Measurements from ENCODE around the gene PHF23.

Gene PHF23

DNA sequence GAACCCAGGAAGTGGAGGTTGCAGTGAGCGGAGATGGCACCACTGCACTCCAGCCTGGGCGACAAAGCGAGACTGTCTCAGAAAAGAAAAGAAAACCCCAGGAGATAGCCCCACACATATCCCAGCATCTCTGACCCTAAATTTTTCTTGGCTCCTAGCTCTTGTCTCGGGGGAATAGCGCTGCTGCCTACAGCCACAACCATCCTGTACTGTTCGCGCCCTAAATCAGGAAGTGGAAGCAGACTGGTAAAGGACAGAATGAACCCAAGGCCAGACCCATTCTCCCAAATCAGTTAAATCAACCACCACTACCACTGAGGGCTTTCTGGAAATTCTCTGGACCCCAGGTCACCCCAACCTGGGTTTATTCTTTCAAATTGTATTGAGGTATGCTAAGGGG, 10.6 kb upstream of the PHF23 start:
- no peak overlapping the region for H3K23ac ChIP-seq (ENCODE audit: low read depth, low read length, poor library complexity)
- no peak for DNase-seq (ENCODE audit: low spot score)
- no peak overlapping the region for H3K27ac ChIP-seq (replicated peaks; ENCODE audit: low read length)

DNA sequence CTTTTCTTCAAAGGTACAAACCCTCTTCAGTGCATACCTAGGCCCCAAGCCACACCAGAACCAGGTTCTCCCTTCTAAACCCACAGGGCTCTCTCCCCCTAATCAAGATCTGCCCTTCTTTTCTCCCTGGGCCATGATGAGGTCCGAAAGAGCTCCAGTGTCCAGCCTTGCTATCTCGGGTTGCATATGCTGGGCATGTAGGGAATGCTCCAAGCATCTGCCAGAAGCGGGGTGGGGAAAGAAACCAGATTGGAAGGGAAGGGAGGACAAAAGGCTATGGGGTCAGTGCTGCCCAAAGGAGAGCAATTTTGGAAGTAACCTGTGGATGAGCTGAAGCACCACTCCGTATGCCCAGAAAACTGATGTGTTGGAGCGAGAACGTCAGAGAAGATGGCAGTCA, 10.0 kb upstream of the PHF23 start:
- no CpG with 5 or more reads among the region's 6 CpGs for WGBS, 2 donors (ENCODE audit: extremely low coverage in 2 of 2, insufficient read length in 2 of 2, insufficient replicate concordance in 1 of 2)
- peaks cover 15% of the 10 kb centered on the region for H3K79me1 ChIP-seq (ENCODE audit: low read depth, low read length)
- no peaks in the 10 kb centered on the region for H3K9me3 ChIP-seq (replicated peaks in 1 of 2; ENCODE audit: control insufficient read depth in 2 of 2, insufficient read depth in 1 of 2, low read depth in 1 of 2, low read length in 2 of 2)
- H3K14ac ChIP-seq (ENCODE audit: low read length): no peak overlapping the region
- H4K8ac ChIP-seq (ENCODE audit: low read depth, low read length): no peak overlapping the region
- H2BK12ac ChIP-seq (ENCODE audit: low read length): no peak overlapping the region
- H3K23ac ChIP-seq (ENCODE audit: low read depth, low read length, poor library complexity): no peak overlapping the region
- no peak overlapping the region for H2AK5ac ChIP-seq (ENCODE audit: low read depth, low read length)
- no peaks in the 10 kb centered on the region for H3K27me3 ChIP-seq (ENCODE audit: control insufficient read depth in 3 of 3, insufficient read depth in 3 of 3, low read depth in 1 of 3, low read length in 3 of 3)
- peaks cover 11 to 13% of the 10 kb centered on the region in 2 donors for H3K4me1 ChIP-seq (ENCODE audit: control insufficient read depth in 2 of 2, insufficient read depth in 1 of 2, low read depth in 1 of 2, low read length in 2 of 2)
- DNase-seq (ENCODE audit: low spot score): no peak
- H4K91ac ChIP-seq (ENCODE audit: low read depth, low read length, poor library complexity): no peak overlapping the region
- no peak overlapping the region for H3K4ac ChIP-seq (ENCODE audit: low read length)
- no peak overlapping the region for H2BK15ac ChIP-seq (ENCODE audit: low read length)
- H3K27ac ChIP-seq (replicated peaks; ENCODE audit: low read length): no peak overlapping the region
- no peak overlapping the region for H2BK5ac ChIP-seq (ENCODE audit: low read length)
- H3K4me2 ChIP-seq (ENCODE audit: insufficient read depth, low read length, poor library complexity, severe bottlenecking): no peak overlapping the region
- H3K18ac ChIP-seq (ENCODE audit: low read length): no peak overlapping the region
- no peak overlapping the region for H2AFZ ChIP-seq (ENCODE audit: low read length)
- H2BK120ac ChIP-seq (ENCODE audit: low read depth, low read length): no peak overlapping the region
- H3K4me3 ChIP-seq (ENCODE audit: low read length in 2 of 2): peak overlapping the region; percentile 0 to 1
- peaks cover 19 to 48% of the 10 kb centered on the region in 2 donors for H3K36me3 ChIP-seq (replicated peaks in 1 of 2; ENCODE audit: control insufficient read depth in 2 of 2, insufficient read depth in 2 of 2, low read length in 2 of 2)
- H3K9ac ChIP-seq (ENCODE audit: low read depth, low read length, poor library complexity): no peak overlapping the region

More for the DNA sequence above, 10.6 kb upstream of the PHF23 start:
- no peak overlapping the region for H4K8ac ChIP-seq (ENCODE audit: low read depth, low read length)
- H3K9ac ChIP-seq (ENCODE audit: low read depth, low read length, poor library complexity): no peak overlapping the region
- peak overlapping the region; percentile 92 for H3K4me2 ChIP-seq (ENCODE audit: insufficient read depth, low read length, poor library complexity, severe bottlenecking)
- no peaks in the 10 kb centered on the region for H3K27me3 ChIP-seq (ENCODE audit: control insufficient read depth in 3 of 3, insufficient read depth in 3 of 3, low read depth in 1 of 3, low read length in 3 of 3)
- no peak overlapping the region for H2BK5ac ChIP-seq (ENCODE audit: low read length)
- no peak overlapping the region for H2AK5ac ChIP-seq (ENCODE audit: low read depth, low read length)
- H3K4ac ChIP-seq (ENCODE audit: low read length): no peak overlapping the region
- H2BK12ac ChIP-seq (ENCODE audit: low read length): no peak overlapping the region
- peak overlapping the region in 1 of 2 donors; percentile 64 for H3K4me3 ChIP-seq (ENCODE audit: low read length in 2 of 2)
- peaks cover 15% of the 10 kb centered on the region for H3K79me1 ChIP-seq (ENCODE audit: low read depth, low read length)
- WGBS, 2 donors (ENCODE audit: extremely low coverage in 2 of 2, insufficient read length in 2 of 2, insufficient replicate concordance in 1 of 2): no CpG with 5 or more reads among the region's 7 CpGs
- no peak overlapping the region for H2BK120ac ChIP-seq (ENCODE audit: low read depth, low read length)
- H3K4me1 ChIP-seq (ENCODE audit: control insufficient read depth in 2 of 2, insufficient read depth in 1 of 2, low read depth in 1 of 2, low read length in 2 of 2): peaks cover 11 to 13% of the 10 kb centered on the region in 2 donors
- no peak overlapping the region for H2AFZ ChIP-seq (ENCODE audit: low read length)
- no peak overlapping the region for H4K91ac ChIP-seq (ENCODE audit: low read depth, low read length, poor library complexity)
- H3K9me3 ChIP-seq (replicated peaks in 1 of 2; ENCODE audit: control insufficient read depth in 2 of 2, insufficient read depth in 1 of 2, low read depth in 1 of 2, low read length in 2 of 2): no peaks in the 10 kb centered on the region
- H3K36me3 ChIP-seq (replicated peaks in 1 of 2; ENCODE audit: control insufficient read depth in 2 of 2, insufficient read depth in 2 of 2, low read length in 2 of 2): peaks cover 17 to 48% of the 10 kb centered on the region in 2 donors
- no peak overlapping the region for H3K14ac ChIP-seq (ENCODE audit: low read length)
- no peak overlapping the region for H3K18ac ChIP-seq (ENCODE audit: low read length)
- H2BK15ac ChIP-seq (ENCODE audit: low read length): no peak overlapping the region

DNA sequence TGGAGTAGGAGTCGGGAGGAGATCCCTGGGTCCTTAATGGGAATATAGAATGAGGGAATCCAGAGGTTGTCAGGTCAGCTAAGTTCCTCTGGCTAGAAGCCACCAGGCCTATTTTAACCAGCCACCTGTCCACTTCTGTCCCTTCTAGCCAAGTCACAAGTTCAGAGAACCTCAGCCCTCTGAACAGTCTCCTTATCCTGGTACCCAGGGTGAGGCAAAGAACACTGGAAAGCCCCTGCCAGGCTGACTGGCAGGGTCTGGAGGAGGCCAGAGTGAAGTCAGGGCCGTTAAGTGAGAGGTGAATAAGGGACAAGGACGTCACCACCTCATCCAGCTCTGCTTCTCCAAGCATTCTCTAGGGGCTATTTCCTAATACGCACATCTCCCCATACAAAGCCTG, 9.5 kb upstream of the PHF23 start:
- Histone ChIP-seq H2BK15ac (ENCODE audit: low read length) (no peak overlapping the region), H2AK5ac (ENCODE audit: low read depth, low read length) (no peak overlapping the region), H3K9ac (ENCODE audit: low read depth, low read length, poor library complexity) (no peak overlapping the region), H2BK5ac (ENCODE audit: low read length) (no peak overlapping the region), H3K4me2 (ENCODE audit: insufficient read depth, low read length, poor library complexity, severe bottlenecking) (no peak overlapping the region), H4K8ac (ENCODE audit: low read depth, low read length) (no peak overlapping the region), H3K14ac (ENCODE audit: low read length) (no peak overlapping the region), H3K18ac (ENCODE audit: low read length) (no peak overlapping the region), H3K4me1 (ENCODE audit: control insufficient read depth in 2 of 2, insufficient read depth in 1 of 2, low read depth in 1 of 2, low read length in 2 of 2) (peaks cover 11 to 13% of the 10 kb centered on the region in 2 donors), H3K4ac (ENCODE audit: low read length) (no peak overlapping the region), H3K27ac (replicated peaks; ENCODE audit: low read length) (no peak overlapping the region), H3K9me3 (replicated peaks in 1 of 2; ENCODE audit: control insufficient read depth in 2 of 2, insufficient read depth in 1 of 2, low read depth in 1 of 2, low read length in 2 of 2) (no peaks in the 10 kb centered on the region), H3K36me3 (replicated peaks in 1 of 2; ENCODE audit: control insufficient read depth in 2 of 2, insufficient read depth in 2 of 2, low read length in 2 of 2) (peaks cover 22 to 49% of the 10 kb centered on the region in 2 donors), H4K91ac (ENCODE audit: low read depth, low read length, poor library complexity) (no peak overlapping the region), H3K27me3 (ENCODE audit: control insufficient read depth in 3 of 3, insufficient read depth in 3 of 3, low read depth in 1 of 3, low read length in 3 of 3) (no peaks in the 10 kb centered on the region), H2BK12ac (ENCODE audit: low read length) (no peak overlapping the region), H3K79me1 (ENCODE audit: low read depth, low read length) (peaks cover 15% of the 10 kb centered on the region), H3K4me3 (ENCODE audit: low read length in 2 of 2) (no peak overlapping the region), H3K23ac (ENCODE audit: low read depth, low read length, poor library complexity) (no peak overlapping the region), H2AFZ (ENCODE audit: low read length) (no peak overlapping the region), H2BK120ac (ENCODE audit: low read depth, low read length) (no peak overlapping the region)
- no CpG with 5 or more reads among the region's 4 CpGs for WGBS, 2 donors (ENCODE audit: extremely low coverage in 2 of 2, insufficient read length in 2 of 2, insufficient replicate concordance in 1 of 2)
- no peak for DNase-seq (ENCODE audit: low spot score)

DNA sequence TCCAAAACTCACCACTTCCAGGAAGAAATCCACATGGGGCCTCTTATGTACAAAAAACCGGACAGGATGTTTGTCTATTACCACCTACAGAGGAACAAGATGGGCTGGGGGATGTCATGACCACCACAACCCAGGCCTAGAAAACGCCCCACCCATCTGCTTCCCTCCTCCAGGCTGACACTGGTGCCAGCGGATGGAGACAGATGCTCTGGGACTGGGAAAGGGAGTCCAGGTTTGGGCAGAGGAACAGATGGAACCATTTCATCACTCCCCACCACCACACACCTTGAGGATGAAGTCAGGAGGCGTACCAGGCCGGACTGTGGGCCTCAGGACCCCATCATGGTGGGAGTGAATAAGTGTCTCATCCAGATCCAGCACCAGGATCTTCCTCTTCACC, 7.5 kb upstream of the PHF23 start:
- H2AFZ ChIP-seq (ENCODE audit: low read length): no peak overlapping the region
- no peak overlapping the region for H3K4ac ChIP-seq (ENCODE audit: low read length)
- H2BK120ac ChIP-seq (ENCODE audit: low read depth, low read length): no peak overlapping the region
- no peaks in the 10 kb centered on the region for H3K9me3 ChIP-seq (replicated peaks in 1 of 2; ENCODE audit: control insufficient read depth in 2 of 2, insufficient read depth in 1 of 2, low read depth in 1 of 2, low read length in 2 of 2)
- H3K9ac ChIP-seq (ENCODE audit: low read depth, low read length, poor library complexity): no peak overlapping the region
- no peaks in the 10 kb centered on the region for H3K27me3 ChIP-seq (ENCODE audit: control insufficient read depth in 3 of 3, insufficient read depth in 3 of 3, low read depth in 1 of 3, low read length in 3 of 3)
- no peak overlapping the region for H3K18ac ChIP-seq (ENCODE audit: low read length)
- no peak overlapping the region for H3K4me3 ChIP-seq (ENCODE audit: low read length in 2 of 2)
- no peak overlapping the region for H3K27ac ChIP-seq (replicated peaks; ENCODE audit: low read length)
- peaks cover 22 to 51% of the 10 kb centered on the region in 2 donors for H3K36me3 ChIP-seq (replicated peaks in 1 of 2; ENCODE audit: control insufficient read depth in 2 of 2, insufficient read depth in 2 of 2, low read length in 2 of 2)
- no peak overlapping the region for H4K8ac ChIP-seq (ENCODE audit: low read depth, low read length)
- H3K14ac ChIP-seq (ENCODE audit: low read length): no peak overlapping the region
- H4K91ac ChIP-seq (ENCODE audit: low read depth, low read length, poor library complexity): no peak overlapping the region
- no peak overlapping the region for H3K4me2 ChIP-seq (ENCODE audit: insufficient read depth, low read length, poor library complexity, severe bottlenecking)
- WGBS, 2 donors (ENCODE audit: extremely low coverage in 2 of 2, insufficient read length in 2 of 2, insufficient replicate concordance in 1 of 2): no CpG with 5 or more reads among the region's 5 CpGs
- no peak overlapping the region for H3K23ac ChIP-seq (ENCODE audit: low read depth, low read length, poor library complexity)
- no peak overlapping the region for H2BK15ac ChIP-seq (ENCODE audit: low read length)
- H2BK5ac ChIP-seq (ENCODE audit: low read length): no peak overlapping the region
- no peak for DNase-seq (ENCODE audit: low spot score)
- H3K4me1 ChIP-seq (ENCODE audit: control insufficient read depth in 2 of 2, insufficient read depth in 1 of 2, low read depth in 1 of 2, low read length in 2 of 2): peaks cover 10 to 17% of the 10 kb centered on the region in 2 donors
- no peak overlapping the region for H2AK5ac ChIP-seq (ENCODE audit: low read depth, low read length)
- peaks cover 16% of the 10 kb centered on the region for H3K79me1 ChIP-seq (ENCODE audit: low read depth, low read length)
- no peak overlapping the region for H2BK12ac ChIP-seq (ENCODE audit: low read length)

Data from neuronal stem cell (in vitro differentiated cells).